ENCODE measurements around the gene STRIP2.
A peak's percentile ranks its signal among the peaks of the same experiment; 100 is the strongest.
"Not testable (repeated sequence)": the region's sequence is repeated elsewhere in the genome, so short reads cannot be mapped to it uniquely, and the experiment has no call there.

The STRIP2 gene, protein sequence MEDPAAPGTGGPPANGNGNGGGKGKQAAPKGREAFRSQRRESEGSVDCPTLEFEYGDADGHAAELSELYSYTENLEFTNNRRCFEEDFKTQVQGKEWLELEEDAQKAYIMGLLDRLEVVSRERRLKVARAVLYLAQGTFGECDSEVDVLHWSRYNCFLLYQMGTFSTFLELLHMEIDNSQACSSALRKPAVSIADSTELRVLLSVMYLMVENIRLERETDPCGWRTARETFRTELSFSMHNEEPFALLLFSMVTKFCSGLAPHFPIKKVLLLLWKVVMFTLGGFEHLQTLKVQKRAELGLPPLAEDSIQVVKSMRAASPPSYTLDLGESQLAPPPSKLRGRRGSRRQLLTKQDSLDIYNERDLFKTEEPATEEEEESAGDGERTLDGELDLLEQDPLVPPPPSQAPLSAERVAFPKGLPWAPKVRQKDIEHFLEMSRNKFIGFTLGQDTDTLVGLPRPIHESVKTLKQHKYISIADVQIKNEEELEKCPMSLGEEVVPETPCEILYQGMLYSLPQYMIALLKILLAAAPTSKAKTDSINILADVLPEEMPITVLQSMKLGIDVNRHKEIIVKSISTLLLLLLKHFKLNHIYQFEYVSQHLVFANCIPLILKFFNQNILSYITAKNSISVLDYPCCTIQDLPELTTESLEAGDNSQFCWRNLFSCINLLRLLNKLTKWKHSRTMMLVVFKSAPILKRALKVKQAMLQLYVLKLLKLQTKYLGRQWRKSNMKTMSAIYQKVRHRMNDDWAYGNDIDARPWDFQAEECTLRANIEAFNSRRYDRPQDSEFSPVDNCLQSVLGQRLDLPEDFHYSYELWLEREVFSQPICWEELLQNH

GRCh38 chr7:129433847-129434674, at the start of gene STRIP2:
TSS of gene STRIP2 (plus strand) at chr7:129434432. CDS start at chr7:129434473, 41 bp downstream.
- DNase-seq (ENCODE audit: low read depth in 2 of 2), result peak; percentile 39 to 41

DNA sequence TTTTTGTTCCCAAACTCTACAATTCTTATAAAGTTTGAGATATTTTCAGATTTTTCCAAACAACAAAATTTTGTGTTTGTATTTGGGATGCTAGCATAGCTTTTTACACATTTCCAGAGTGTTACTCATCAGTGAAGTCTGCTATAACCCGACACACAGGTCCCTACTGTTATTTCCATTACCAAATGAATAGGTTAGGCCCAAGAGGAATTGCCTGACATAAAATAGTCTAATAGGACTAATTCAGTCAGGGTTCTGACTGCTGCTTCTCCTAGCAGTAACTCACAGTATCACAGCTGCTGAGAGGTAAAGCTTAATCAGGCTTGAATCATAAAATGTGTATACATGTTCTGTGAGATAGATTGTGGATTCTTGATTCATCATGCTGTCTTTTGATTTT, 49.1 kb upstream of the STRIP2 start:
- no peak for DNase-seq (ENCODE audit: low read depth in 2 of 2)

GRCh38 chr7:129385598-129385997, 48.6 kb upstream of the STRIP2 start:
- no peak for DNase-seq (ENCODE audit: low read depth in 2 of 2)

DNA sequence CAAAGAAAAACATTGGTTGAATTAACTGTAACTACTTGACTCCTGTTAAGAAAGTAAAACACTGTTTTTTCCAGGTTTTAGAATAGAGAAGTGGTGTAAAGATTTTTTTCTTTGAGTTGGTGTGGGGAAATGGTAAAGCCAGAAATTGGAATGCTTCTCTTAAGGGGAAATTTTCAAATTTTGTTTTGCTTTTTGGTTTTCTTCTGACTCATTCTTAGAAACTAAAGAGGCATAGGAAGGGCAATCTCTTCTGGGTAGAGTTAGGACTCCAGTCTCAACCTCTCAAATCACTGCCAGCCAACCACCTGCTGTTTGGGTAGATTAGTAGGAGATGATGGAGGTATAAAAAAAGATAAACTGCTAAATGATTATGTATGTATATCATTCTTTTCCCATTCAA, 47.7 kb upstream of the STRIP2 start:
- no peak for DNase-seq (ENCODE audit: low read depth in 2 of 2)

GRCh38 chr7:129387537-129387936, 46.7 kb upstream of the STRIP2 start:
- no peak for DNase-seq (ENCODE audit: low read depth in 2 of 2)

DNA sequence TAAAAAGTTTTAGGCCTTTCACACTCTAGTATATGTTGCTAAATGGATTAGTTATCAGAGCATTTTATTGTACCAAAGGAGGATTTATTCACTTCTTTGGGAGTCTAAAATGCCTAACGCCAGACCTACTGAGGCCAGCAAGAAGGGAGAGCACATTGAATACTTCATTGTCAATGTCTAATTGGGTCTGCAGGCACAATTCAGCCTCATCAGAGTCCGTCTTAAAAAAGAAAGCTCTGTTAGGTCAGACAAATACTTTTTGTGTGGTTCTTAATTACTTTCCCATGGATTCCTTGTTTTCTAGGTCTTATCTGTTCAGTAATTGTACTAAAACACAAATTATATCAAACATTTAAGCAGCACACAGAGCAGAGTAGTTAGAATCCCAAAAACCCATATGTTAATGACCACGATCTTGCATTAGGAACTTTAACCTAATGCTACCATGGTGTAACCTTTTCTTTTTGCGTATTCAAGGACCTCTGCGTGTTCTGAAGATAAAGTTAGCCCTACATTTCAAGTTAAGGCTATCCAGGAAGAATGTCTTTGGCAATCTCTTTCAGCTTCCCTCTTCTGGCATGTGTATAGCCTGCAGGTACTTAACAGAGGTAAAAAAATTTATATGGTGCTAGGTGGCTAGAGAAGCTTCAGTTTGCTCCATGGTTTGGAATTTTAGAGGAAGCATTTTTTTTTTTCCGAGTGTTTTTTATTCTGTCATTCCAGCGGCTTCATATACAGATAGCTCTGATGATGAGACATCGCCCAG, 45.7 kb upstream of the STRIP2 start:
- no peak for DNase-seq (ENCODE audit: low read depth in 2 of 2)

DNA sequence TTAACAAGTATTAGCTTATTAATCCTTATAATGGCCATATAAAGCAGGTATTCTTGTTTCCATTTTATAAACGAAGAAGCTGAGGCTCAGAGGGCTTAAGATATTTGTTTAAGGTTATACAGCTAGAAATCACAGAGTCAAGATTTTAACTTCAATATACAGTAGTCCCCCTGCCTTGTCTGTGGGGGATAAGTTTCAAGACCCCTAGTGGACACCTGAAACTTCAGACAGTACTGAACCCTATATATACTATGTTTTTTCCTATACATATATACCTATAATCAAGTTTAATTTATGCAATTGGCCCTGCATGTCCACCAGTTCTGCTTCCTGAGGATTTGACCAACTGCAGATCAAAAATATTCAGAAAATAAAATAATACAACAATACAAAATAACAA, 44.4 kb upstream of the STRIP2 start:
- DNase-seq (ENCODE audit: low read depth in 2 of 2), result no peak

DNA sequence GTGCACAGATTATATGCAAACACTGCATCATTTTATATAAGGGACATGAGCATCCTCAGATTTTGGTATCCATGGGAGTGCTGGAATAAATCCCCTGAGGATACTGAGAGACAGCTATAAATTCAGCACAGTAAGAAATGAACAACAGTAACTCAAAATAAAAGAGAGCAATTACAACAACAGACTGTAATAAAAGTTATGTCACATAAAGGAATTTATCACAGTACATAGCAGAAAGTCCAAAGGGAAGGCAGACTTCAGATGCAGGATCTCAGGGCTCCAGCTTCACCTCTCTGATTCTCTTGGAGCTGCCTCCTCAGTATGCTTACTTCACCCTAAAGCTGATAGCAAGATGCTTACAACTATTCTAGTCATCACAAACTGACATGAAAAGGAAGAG, 43.9 kb upstream of the STRIP2 start:
- DNase-seq (ENCODE audit: low read depth in 2 of 2), result no peak

- DNase-seq (ENCODE audit: low read depth in 2 of 2), result no peak
Measured at GRCh38 chr7:129391546-129392171, 42.6 kb upstream of the STRIP2 start.

GRCh38 chr7:129393255-129393654, 41.0 kb upstream of the STRIP2 start:
- no peak for DNase-seq (ENCODE audit: low read depth in 2 of 2)

- DNase-seq (ENCODE audit: low read depth in 2 of 2), result no peak
Measured at GRCh38 chr7:129394101-129394500, 40.1 kb upstream of the STRIP2 start.

DNA sequence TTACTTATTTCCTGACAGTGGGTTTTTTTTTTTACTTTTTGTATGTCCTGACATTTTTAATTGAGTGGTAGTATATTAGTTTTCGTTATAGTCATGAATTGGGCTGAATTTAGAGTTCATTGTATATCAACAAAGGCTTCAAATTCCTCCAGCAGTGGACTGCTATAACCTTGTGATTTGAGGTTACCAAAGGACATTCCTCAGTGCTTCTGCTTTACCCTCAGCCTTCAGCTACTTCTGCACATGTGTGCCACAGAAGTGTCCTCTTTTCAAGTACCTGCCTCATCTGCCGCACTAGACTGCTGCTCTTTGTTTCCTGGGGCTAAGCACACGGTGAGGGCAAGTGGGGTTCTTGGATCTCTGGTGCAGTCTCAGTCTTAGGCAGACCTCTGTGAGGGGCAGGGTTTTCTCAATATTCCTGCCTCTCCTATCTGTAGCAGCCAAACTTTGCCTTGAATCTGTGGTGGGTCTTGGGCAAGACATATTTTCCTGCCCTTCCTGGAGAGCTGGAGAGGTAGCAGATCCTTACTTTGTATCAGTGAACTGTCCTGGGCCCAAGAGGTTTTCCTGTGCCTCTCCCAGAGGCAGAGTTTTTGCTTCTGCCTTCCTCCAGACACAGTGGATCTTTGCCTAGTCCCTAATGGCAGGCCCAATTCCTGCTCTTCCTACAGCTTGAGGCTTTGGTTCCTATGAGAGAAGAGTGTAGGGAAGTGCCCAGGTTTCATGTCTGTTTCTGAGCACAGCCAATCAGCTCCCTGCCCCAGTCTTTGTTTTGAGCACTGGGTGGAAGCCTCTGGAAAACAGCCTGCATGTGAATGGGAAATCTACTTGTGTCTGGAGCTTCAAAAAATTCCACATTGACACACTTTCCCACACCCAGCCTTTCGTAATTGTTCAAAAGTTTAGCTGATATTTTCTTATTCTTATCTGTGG, 39.0 kb upstream of the STRIP2 start:
- DNase-seq (ENCODE audit: low read depth in 2 of 2), result no peak

GRCh38 chr7:129401228-129401966, 32.8 kb upstream of the STRIP2 start:
- no peak for DNase-seq (ENCODE audit: low read depth in 2 of 2)

- DNase-seq (ENCODE audit: low read depth in 2 of 2), result no peak
Measured at GRCh38 chr7:129401967-129402860, 32.0 kb upstream of the STRIP2 start.

DNA sequence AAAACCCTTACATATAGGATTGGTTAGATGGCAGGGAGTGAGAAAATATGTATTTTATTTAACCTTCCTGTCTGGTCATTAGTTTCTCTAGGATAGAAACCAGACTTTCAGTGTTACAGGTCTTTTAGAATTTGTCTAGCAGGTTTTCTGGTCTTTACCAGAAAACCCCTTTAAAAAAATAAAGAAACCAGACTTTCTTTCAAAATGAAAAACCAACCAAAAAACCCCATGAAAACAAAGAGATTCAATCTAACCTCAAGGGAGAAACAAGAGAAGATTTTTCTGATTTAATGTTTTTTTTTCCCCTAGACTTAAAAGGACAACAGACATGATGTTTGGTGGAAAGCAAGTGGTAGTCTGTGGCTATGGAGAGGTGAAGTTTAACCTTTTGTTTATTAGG, 28.7 kb upstream of the STRIP2 start:
- no peak for DNase-seq (ENCODE audit: low read depth in 2 of 2)

GRCh38 chr7:129410238-129410637, 24.0 kb upstream of the STRIP2 start:
- not testable (repeated sequence) for DNase-seq (ENCODE audit: low read depth in 2 of 2)

- no peak for DNase-seq (ENCODE audit: low read depth in 2 of 2)
Measured at GRCh38 chr7:129412501-129412900, 21.7 kb upstream of the STRIP2 start.

GRCh38 chr7:129417073-129417472, 17.2 kb upstream of the STRIP2 start:
- DNase-seq (ENCODE audit: low read depth in 2 of 2), result no peak
